ENCODE measurements around the gene WDR75.

Gene WDR75

DNA sequence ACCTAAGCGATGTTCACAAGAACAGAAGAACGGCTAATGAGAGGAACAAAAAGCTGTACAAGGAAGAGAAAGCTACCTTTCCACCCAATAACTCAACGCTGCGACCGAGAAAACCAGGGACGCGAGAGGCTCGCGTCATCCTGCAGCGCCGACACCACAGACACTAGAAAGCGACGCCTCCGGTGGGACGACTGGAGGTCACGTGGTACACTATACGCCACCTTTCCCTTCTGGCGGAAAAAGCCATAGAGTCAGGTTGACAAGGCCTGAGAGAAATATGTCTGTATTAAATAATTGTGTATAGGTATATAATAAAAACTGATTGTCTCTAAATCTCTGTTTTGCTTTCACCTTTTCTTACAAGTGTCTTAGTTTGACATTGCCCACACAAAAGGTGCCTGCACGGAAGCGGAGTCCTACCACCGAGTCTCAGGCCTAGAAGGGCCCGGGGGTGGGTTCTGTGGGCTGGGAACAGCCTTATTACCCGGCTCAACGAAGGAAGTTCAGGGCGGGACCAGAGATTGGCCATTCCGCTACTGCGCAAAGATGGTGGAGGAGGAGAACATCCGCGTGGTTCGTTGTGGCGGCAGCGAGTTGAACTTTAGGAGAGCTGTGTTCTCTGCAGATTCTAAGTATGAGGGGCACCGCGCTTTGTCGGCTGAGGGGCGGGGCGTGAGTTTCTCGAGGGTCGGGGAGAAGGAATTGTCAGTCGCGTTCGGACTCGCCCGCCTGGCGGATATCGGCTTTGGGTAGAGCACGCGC, at the start of gene WDR75:
WDR75 (plus strand) TSS at position 528 of the 762 bp plus-strand sequence; CDS start at position 547, 19 bp downstream.
- TF ChIP-seq, protein P1, sequence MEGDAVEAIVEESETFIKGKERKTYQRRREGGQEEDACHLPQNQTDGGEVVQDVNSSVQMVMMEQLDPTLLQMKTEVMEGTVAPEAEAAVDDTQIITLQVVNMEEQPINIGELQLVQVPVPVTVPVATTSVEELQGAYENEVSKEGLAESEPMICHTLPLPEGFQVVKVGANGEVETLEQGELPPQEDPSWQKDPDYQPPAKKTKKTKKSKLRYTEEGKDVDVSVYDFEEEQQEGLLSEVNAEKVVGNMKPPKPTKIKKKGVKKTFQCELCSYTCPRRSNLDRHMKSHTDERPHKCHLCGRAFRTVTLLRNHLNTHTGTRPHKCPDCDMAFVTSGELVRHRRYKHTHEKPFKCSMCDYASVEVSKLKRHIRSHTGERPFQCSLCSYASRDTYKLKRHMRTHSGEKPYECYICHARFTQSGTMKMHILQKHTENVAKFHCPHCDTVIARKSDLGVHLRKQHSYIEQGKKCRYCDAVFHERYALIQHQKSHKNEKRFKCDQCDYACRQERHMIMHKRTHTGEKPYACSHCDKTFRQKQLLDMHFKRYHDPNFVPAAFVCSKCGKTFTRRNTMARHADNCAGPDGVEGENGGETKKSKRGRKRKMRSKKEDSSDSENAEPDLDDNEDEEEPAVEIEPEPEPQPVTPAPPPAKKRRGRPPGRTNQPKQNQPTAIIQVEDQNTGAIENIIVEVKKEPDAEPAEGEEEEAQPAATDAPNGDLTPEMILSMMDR (IDR thresholded peaks at IDR 0.05; ENCODE audit: insufficient read depth, missing control alignments): no peak
- FAIRE-seq (peak; percentile 76), DNase-seq (ENCODE audit: insufficient read length, low spot score) (peak; percentile 43)

DNA sequence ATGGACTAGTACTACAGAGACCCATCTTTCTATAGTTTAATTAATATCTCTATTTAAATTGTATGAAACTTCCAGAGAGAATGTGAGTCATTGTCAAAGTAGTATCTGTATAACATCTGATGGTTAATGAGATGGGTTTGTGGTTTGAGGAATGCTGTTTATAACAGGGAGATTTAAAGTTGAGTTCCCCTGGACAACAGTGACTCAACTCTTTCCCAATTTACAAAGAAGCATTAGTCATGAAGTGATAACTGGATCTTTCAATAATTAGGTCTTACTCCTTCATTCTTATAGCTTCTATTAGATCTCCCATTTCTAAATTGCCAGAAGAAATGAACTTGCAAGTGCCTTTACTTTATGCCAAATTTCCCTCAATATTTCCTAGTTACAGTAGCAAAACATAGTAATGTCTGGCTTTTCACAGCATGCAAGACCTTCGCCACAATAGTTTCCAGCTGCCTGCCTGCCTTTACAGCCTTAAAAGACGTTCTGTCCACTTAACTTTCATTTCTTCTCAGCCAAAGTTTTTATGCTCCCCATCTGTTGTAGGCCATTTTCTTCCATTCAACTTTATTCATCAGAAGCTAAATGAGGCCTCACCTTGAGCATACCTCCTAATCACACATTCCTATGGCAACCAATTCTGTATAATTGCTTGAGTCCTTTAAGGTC, 47.7 kb upstream of the WDR75 start:
- DNase-seq (ENCODE audit: insufficient read length, low spot score): no peak
- TF ChIP-seq, protein P1 (IDR thresholded peaks at IDR 0.05; ENCODE audit: insufficient read depth, missing control alignments): no peak
- FAIRE-seq: no peak

DNA sequence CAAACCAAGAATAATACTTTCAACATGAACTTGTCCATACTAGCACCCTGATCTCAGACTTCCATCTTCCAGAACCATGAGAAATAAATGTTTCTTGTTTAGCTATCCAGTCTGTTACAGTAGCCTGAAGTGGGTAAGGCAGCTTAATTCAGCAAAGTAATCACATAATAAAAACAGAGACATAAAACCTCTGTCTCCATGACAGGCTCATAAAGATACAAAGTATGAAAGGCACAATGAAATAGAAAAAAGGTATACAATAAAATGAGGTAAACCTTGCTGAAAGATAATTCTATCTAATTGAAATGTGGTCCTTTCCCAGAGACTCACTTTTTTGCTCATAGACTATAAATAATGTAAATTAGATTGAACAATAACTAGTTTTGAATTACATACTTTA, 46.7 kb upstream of the WDR75 start:
- DNase-seq (ENCODE audit: insufficient read length, low spot score): no peak
- no peak for FAIRE-seq
- TF ChIP-seq, protein P1 (IDR thresholded peaks at IDR 0.05; ENCODE audit: insufficient read depth, missing control alignments): no peak

DNA sequence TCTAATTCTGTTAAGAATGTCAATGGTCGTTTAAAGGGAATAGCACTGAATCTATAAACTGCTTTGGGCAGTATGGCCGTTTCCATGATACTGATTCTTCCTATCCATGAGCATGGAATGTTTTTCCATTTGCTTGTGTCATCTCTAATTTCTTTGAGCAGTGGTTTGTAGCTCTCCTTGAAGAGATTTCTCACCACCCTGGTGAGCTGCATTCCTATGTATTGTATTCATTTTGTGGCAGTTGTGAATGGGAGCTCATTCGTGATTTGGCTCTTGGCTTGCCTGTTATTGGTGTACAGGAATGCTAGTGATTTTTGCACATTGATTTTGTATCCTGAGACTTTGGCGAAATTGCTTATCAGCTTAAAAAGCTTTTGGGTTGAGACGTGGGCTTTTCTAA, 38.3 kb upstream of the WDR75 start:
- TF ChIP-seq, protein P1 (IDR thresholded peaks at IDR 0.05; ENCODE audit: insufficient read depth, missing control alignments): no peak
- FAIRE-seq (no peak), DNase-seq (ENCODE audit: insufficient read length, low spot score) (no peak)

DNA sequence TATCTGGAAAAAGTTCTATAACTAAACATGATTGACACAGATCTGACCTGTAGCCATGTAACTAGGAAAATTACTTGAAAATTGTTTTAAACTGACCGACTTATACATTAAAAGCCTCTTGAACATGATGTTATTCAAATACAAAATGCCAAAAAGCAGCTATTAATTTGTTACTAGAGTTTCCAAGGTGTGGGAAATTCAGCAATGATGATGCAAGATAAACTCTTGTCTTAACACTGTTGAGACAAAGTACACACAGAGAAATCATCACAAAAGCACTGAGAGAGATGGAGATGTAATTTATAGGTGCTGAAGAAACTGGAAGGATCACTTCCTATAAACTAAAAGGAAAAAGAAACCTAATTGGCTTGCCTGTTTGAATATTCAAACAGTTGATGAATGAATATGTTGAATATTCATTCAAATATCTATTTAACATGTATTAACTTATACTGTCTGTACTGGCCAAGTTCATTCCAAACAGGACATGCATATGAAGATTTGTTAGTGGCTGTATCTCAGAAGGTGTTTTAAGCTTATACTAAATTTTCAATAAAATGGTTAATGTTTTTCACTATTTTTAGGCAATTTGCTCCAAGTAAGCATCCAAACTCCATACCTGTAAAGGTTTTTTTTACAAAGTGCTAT, 34.6 kb upstream of the WDR75 start:
- TF ChIP-seq, protein P1 (IDR thresholded peaks at IDR 0.05; ENCODE audit: insufficient read depth, missing control alignments): no peak
- FAIRE-seq: no peak

DNA sequence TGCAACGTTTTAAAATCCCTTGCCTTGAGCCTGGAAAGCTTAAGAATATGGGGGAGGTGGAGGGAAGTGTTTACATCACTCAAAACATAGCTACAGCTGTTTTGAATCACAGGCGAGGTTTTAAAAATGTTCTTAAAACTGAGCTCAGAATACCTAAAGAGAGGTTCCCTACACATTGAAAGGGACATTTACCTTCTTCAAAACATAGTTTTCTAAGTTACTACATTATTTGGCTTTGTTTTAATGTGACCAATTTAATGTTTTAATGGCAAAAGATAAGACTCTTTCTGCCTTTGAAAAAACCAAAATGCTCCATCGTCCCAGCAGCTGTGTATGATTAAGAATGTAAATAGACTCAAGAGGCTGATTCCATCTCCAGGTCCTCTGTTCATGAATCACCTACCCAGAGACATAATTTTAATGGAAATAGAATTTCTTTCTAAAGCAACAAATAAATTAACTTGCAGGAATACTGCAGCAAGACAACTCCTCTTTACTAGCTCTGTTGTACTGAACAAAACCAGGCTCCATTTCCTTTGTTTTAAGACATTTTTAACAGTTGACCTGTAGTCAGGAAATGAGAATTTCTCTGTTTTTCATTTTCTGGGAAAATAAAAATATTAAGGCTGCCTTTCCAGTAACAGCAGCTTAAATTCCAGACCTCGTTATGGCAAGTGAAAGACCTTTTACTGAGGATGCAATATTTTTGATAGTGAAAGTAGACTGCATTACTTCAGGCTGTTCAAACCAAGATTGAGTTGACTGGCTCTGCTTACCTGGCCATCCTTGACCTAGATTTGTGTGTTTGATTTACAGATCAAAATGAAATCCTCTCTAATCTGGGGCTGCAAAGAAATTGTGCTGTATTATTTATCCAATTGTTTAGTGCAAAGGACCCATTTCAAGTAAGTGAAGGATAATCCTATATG, 33.7 kb upstream of the WDR75 start:
- no peak for FAIRE-seq
- TF ChIP-seq, protein P1 (IDR thresholded peaks at IDR 0.05; ENCODE audit: insufficient read depth, missing control alignments): no peak
- DNase-seq (ENCODE audit: insufficient read length, low spot score): no peak

More for the DNA sequence above, 34.6 kb upstream of the WDR75 start:
- DNase-seq (ENCODE audit: insufficient read length, low spot score): no peak
